A549 treated with AZD9567 at 1 μM for 4 hours (cell line): ENCODE data around the gene EML2. TPM values are rescaled to one million over a fixed set of nuclear protein-coding genes. Genes with fewer than 3 reads are reported as not detected.

Experiments
- total RNA-seq: library from RNA; stranded (reverse); fragments of 200-300 nt; extraction: Qiagen RNA extraction; gene quantifications from 5 replicates; pipeline ENCODE4 v1.2.3, GENCODE V29; 2022; ENCODE audit not compliant: insufficient read depth

EML2 gene
- 21.1 to 24.4 TPM (median 23.4 TPM) in 5 replicates for total RNA-seq

GRCh38 chr19:45638930-45639729 is at the start of gene EML2:
EML2 (minus strand) TSS chr19:45639397; CDS start chr19:45639376, 21 bp downstream.

GRCh38 chr19:45667620-45668341 is 28.6 kb upstream of the EML2 start, which contains the start of gene GIPR:
GIPR (plus strand) TSS chr19:45668221; CDS start chr19:45669521, 1,300 bp downstream.

GRCh38 chr19:45601524-45602374 is 37.4 kb downstream of the EML2 start, which contains the start of gene GPR4:
GPR4 (minus strand) TSS chr19:45602212; CDS start chr19:45591866, 10,346 bp downstream.

GRCh38 chr19:45584332-45585157 is 54.7 kb downstream of the EML2 start, which contains the start of gene OPA3:
OPA3 (minus strand) TSS chr19:45584802; CDS start chr19:45584764, 38 bp downstream.

Other genes starting within 250 kb of the EML2 start
- 19.0 to 37.6 TPM (median 35.5 TPM) in 5 replicates for gene PPP1R13L, start 234.3 kb downstream of the EML2 start, total RNA-seq
- gene POLR1G, start 232.8 kb downstream of the EML2 start, total RNA-seq: 47.1 to 57.7 TPM (median 51.3 TPM) in 5 replicates
- 139 to 171 TPM (median 165 TPM) in 5 replicates for gene ERCC1, start 215.5 kb downstream of the EML2 start, total RNA-seq
- gene FOSB, start 171.4 kb downstream of the EML2 start, total RNA-seq: 10.2 to 21.4 TPM (median 18.8 TPM) in 5 replicates
- 5.6 to 13.1 TPM (median 12.6 TPM) in 5 replicates for gene RTN2, start 142.3 kb downstream of the EML2 start, total RNA-seq
- gene PPM1N, start 141.0 kb downstream of the EML2 start, total RNA-seq: 6.9 to 10.4 TPM (median 8.2 TPM) in 5 replicates
- 159 to 241 TPM (median 195 TPM) in 5 replicates for gene VASP, start 131.9 kb downstream of the EML2 start, total RNA-seq
- gene OPA3, start 54.6 kb downstream of the EML2 start, total RNA-seq: 10.4 to 16.7 TPM (median 15.7 TPM) in 5 replicates
- 0.05 to 0.27 TPM (median 0.15 TPM) in 4 of 5 replicates, not detected in the other for gene GPR4, start 37.2 kb downstream of the EML2 start, total RNA-seq
- gene GIPR, start 28.8 kb upstream of the EML2 start, total RNA-seq: 1.4 to 3.8 TPM (median 3.2 TPM) in 5 replicates
- gene SNRPD2, start 52.6 kb upstream of the EML2 start, total RNA-seq: 660 to 832 TPM (median 820 TPM) in 5 replicates
- gene QPCTL, start 53.3 kb upstream of the EML2 start, total RNA-seq: 8.8 to 12.8 TPM (median 9.8 TPM) in 5 replicates
- gene FBXO46, start 91.5 kb upstream of the EML2 start, total RNA-seq: 8.4 to 9.3 TPM (median 9.0 TPM) in 5 replicates
- 0.04 to 0.11 TPM (median 0.05 TPM) in 4 of 5 replicates, not detected in the other for gene MEIOSIN, start 94.0 kb upstream of the EML2 start, total RNA-seq
- gene SIX5, start 129.9 kb upstream of the EML2 start, total RNA-seq: 20.0 to 27.9 TPM (median 25.9 TPM) in 5 replicates
- gene DMPK, start 143.1 kb upstream of the EML2 start, total RNA-seq: 28.6 to 52.4 TPM (median 47.5 TPM) in 5 replicates
- 15.6 to 37.6 TPM (median 37.3 TPM) in 5 replicates for gene DMWD, start 153.4 kb upstream of the EML2 start, total RNA-seq
- not detected in 5 replicates for gene RSPH6A, start 175.9 kb upstream of the EML2 start, total RNA-seq
- 58.3 to 79.0 TPM (median 74.4 TPM) in 5 replicates for gene SYMPK, start 223.8 kb upstream of the EML2 start, total RNA-seq
- gene FOXA3, start 224.9 kb upstream of the EML2 start, total RNA-seq: 0.65 to 0.82 TPM (median 0.72 TPM) in 4 of 5 replicates, not detected in the other
- 22.5 to 37.7 TPM (median 36.3 TPM) in 5 replicates for gene IRF2BP1, start 246.7 kb upstream of the EML2 start, total RNA-seq